ENCODE data around the gene RPL35. TPM values are rescaled to one million over a fixed set of nuclear protein-coding genes. Genes with fewer than 3 reads are reported as not detected.

Gene RPL35
- total RNA-seq, 1 donor from 2014 or later: 1,069 TPM

GRCh38 chr9:124884376-124884775 is 22.6 kb upstream of the RPL35 start:
- Mint-ChIP-seq H3K9me3 (ENCODE audit: unreplicated experiment) (no peaks in the 10 kb centered on the region), H3K36me3 (ENCODE audit: low read depth, unreplicated experiment) (peaks cover 32% of the 10 kb centered on the region), H3K27me3 (ENCODE audit: unreplicated experiment) (peaks cover 10% of the 10 kb centered on the region), H3K4me1 (ENCODE audit: unreplicated experiment) (peaks cover 7% of the 10 kb centered on the region), H3K4me3 (ENCODE audit: unreplicated experiment) (peak overlapping the region; percentile 57), H3K27ac (ENCODE audit: unreplicated experiment) (peak overlapping the region; percentile 63)
- TF ChIP-seq, protein P1, sequence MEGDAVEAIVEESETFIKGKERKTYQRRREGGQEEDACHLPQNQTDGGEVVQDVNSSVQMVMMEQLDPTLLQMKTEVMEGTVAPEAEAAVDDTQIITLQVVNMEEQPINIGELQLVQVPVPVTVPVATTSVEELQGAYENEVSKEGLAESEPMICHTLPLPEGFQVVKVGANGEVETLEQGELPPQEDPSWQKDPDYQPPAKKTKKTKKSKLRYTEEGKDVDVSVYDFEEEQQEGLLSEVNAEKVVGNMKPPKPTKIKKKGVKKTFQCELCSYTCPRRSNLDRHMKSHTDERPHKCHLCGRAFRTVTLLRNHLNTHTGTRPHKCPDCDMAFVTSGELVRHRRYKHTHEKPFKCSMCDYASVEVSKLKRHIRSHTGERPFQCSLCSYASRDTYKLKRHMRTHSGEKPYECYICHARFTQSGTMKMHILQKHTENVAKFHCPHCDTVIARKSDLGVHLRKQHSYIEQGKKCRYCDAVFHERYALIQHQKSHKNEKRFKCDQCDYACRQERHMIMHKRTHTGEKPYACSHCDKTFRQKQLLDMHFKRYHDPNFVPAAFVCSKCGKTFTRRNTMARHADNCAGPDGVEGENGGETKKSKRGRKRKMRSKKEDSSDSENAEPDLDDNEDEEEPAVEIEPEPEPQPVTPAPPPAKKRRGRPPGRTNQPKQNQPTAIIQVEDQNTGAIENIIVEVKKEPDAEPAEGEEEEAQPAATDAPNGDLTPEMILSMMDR (IDR thresholded peaks at IDR 0.05; ENCODE audit: unreplicated experiment): no peak
- no peak for DNase-seq (ENCODE audit: low spot score)

GRCh38 chr9:124882231-124882630 is 20.5 kb upstream of the RPL35 start:
- Mint-ChIP-seq H3K36me3 (ENCODE audit: low read depth, unreplicated experiment) (peaks cover 31% of the 10 kb centered on the region), H3K27me3 (ENCODE audit: unreplicated experiment) (peaks cover 9% of the 10 kb centered on the region), H3K27ac (ENCODE audit: unreplicated experiment) (no peak overlapping the region), H3K4me3 (ENCODE audit: unreplicated experiment) (no peak overlapping the region), H3K4me1 (ENCODE audit: unreplicated experiment) (peaks cover 13% of the 10 kb centered on the region), H3K9me3 (ENCODE audit: unreplicated experiment) (no peaks in the 10 kb centered on the region)
- DNase-seq (ENCODE audit: low spot score): no peak
- TF ChIP-seq, protein P1 (IDR thresholded peaks at IDR 0.05; ENCODE audit: unreplicated experiment): no peak

GRCh38 chr9:124881138-124881743 is 19.5 kb upstream of the RPL35 start:
- Mint-ChIP-seq H3K9me3 (ENCODE audit: unreplicated experiment) (no peaks in the 10 kb centered on the region), H3K27me3 (ENCODE audit: unreplicated experiment) (peaks cover 9% of the 10 kb centered on the region), H3K4me3 (ENCODE audit: unreplicated experiment) (no peak overlapping the region), H3K36me3 (ENCODE audit: low read depth, unreplicated experiment) (peaks cover 30% of the 10 kb centered on the region), H3K27ac (ENCODE audit: unreplicated experiment) (no peak overlapping the region), H3K4me1 (ENCODE audit: unreplicated experiment) (peaks cover 16% of the 10 kb centered on the region)
- no peak for DNase-seq (ENCODE audit: low spot score)
- TF ChIP-seq, protein P1 (IDR thresholded peaks at IDR 0.05; ENCODE audit: unreplicated experiment): no peak

GRCh38 chr9:124880501-124880900 is 18.7 kb upstream of the RPL35 start:
- no peak for DNase-seq (ENCODE audit: low spot score)
- H3K4me3 Mint-ChIP-seq (ENCODE audit: unreplicated experiment): no peak overlapping the region
- no peak overlapping the region for H3K27ac Mint-ChIP-seq (ENCODE audit: unreplicated experiment)
- H3K36me3 Mint-ChIP-seq (ENCODE audit: low read depth, unreplicated experiment): peaks cover 25% of the 10 kb centered on the region
- peaks cover 7% of the 10 kb centered on the region for H3K27me3 Mint-ChIP-seq (ENCODE audit: unreplicated experiment)
- H3K9me3 Mint-ChIP-seq (ENCODE audit: unreplicated experiment): no peaks in the 10 kb centered on the region
- TF ChIP-seq, protein P1 (IDR thresholded peaks at IDR 0.05; ENCODE audit: unreplicated experiment): no peak
- H3K4me1 Mint-ChIP-seq (ENCODE audit: unreplicated experiment): peaks cover 16% of the 10 kb centered on the region

GRCh38 chr9:124879226-124879625 is 17.5 kb upstream of the RPL35 start:
- TF ChIP-seq, protein P1 (IDR thresholded peaks at IDR 0.05; ENCODE audit: unreplicated experiment): no peak
- Mint-ChIP-seq H3K27me3 (ENCODE audit: unreplicated experiment) (peaks cover 2% of the 10 kb centered on the region), H3K9me3 (ENCODE audit: unreplicated experiment) (no peaks in the 10 kb centered on the region), H3K27ac (ENCODE audit: unreplicated experiment) (peak overlapping the region; percentile 52), H3K4me1 (ENCODE audit: unreplicated experiment) (peaks cover 17% of the 10 kb centered on the region), H3K4me3 (ENCODE audit: unreplicated experiment) (no peak overlapping the region), H3K36me3 (ENCODE audit: low read depth, unreplicated experiment) (peaks cover 27% of the 10 kb centered on the region)
- DNase-seq (ENCODE audit: low spot score): no peak

Data from endothelial cell (in vitro differentiated cells).